ENCODE data around the gene RAG1. TPM values are rescaled to one million over a fixed set of nuclear protein-coding genes. Genes with fewer than 3 reads are reported as not detected.
"Not testable (repeated sequence)": the region's sequence is repeated elsewhere in the genome, so short reads cannot be mapped to it uniquely, and the experiment has no call there.

Gene RAG1
- total RNA-seq, 4 donors from 2014 or later: 0.23 to 0.56 (median 0.39) TPM

DNA sequence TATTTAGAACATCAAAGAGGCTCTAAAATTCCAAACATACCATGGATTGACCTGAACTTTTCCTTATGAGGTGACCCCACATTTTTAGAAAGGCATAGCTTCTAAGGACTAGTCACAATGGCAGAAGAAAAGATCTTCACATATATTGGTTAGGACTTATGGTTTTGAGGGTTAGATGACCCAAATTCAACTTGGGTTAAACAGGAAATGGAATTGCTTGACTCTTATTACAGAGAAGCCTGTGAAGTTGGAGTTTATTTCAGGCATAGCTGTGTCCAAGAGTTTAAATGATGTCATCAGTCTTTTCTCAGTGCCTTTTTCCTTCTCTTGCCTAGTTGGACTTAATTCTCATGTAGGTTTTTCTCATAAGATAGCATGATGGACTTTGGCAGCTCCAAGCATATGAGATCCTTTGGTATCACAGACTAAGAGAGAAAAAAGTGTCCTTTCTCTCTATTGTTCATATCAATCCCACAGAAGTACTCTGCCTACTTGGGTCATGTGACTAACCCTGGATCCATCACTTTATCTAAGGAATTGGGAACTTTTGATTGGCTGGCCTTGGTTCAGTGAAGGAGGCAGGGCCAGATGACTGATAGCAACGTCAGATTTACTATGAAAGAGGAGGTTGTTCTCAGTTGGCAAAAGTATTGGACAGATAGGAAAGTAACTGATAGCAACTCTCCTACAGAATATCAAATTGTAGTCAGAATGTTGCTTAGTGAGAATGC lies 17.3 kb upstream of the RAG1 start:
- Histone ChIP-seq H3K36me3 (no peaks in the 10 kb centered on the region), H3K4me1 (no peaks in the 10 kb centered on the region), H3K27me3 (no peaks in the 10 kb centered on the region), H3K4me3 (no peak overlapping the region), H3K27ac (no peak overlapping the region), H3K9me3 (no peaks in the 10 kb centered on the region)
- WGBS: 41% methylated on average over 1 of the region's 1 CpG
- DNase-seq (ENCODE audit: low spot score in 2 of 2): no peak
- TF ChIP-seq POLR2AphosphoS5 (IDR thresholded peaks at IDR 0.05) (no peak), EP300 (IDR thresholded peaks at IDR 0.05) (no peak), POLR2A (IDR thresholded peaks at IDR 0.05) (no peak)
- TF ChIP-seq, protein P1, sequence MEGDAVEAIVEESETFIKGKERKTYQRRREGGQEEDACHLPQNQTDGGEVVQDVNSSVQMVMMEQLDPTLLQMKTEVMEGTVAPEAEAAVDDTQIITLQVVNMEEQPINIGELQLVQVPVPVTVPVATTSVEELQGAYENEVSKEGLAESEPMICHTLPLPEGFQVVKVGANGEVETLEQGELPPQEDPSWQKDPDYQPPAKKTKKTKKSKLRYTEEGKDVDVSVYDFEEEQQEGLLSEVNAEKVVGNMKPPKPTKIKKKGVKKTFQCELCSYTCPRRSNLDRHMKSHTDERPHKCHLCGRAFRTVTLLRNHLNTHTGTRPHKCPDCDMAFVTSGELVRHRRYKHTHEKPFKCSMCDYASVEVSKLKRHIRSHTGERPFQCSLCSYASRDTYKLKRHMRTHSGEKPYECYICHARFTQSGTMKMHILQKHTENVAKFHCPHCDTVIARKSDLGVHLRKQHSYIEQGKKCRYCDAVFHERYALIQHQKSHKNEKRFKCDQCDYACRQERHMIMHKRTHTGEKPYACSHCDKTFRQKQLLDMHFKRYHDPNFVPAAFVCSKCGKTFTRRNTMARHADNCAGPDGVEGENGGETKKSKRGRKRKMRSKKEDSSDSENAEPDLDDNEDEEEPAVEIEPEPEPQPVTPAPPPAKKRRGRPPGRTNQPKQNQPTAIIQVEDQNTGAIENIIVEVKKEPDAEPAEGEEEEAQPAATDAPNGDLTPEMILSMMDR (IDR thresholded peaks at IDR 0.05): no peak

DNA sequence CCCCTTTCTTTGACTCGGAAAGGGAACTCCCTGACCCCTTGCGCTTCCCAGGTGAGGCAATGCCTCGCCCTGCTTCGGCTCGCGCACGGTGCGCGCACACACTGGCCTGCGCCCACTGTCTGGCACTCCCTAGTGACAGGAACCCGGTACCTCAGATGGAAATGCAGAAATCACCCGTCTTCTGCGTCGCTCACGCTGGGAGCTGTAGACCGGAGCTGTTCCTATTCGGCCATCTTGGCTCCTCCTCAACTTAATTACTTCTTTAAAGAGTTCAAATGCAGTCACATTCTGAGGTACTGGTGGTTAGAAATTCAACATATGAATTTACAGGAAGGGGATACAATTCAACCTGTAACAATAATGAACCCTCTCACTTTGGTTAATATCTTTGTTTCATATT lies 10.4 kb upstream of the RAG1 start:
- WGBS: 96% methylated on average over 15 of the region's 17 CpGs
- H3K27ac ChIP-seq; H3K36me3 ChIP-seq; H3K9me3 ChIP-seq; H3K27me3 ChIP-seq; DNase-seq (ENCODE audit: low spot score in 2 of 2); H3K4me1 ChIP-seq; H3K4me3 ChIP-seq: not testable (repeated sequence)

DNA sequence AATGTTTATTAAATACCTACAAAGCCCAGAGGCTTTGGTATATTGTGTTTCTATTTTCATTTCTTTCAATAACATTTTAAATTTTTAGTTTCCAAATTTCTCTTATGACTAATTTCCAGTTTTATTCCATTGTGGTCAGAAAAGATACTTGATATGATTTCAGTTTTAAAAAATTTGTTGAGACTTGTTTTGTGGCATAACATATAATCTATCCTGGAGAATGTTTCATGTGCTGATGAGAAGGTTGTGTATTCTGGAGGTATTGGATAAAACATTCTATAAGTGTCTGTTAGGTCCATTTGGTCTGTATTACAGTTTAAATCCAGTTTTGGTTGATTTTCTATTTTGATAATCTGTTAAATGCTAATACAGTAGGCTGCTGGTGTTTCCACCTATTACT lies 9.8 kb upstream of the RAG1 start:
- no peaks in the 10 kb centered on the region for H3K4me1 ChIP-seq
- no peak overlapping the region for H3K4me3 ChIP-seq
- H3K27ac ChIP-seq: no peak overlapping the region
- peaks cover 5% of the 10 kb centered on the region for H3K9me3 ChIP-seq
- no peak for DNase-seq (ENCODE audit: low spot score in 2 of 2)
- TF ChIP-seq, protein P1 (IDR thresholded peaks at IDR 0.05): no peak
- no peak for TF ChIP-seq EP300 (IDR thresholded peaks at IDR 0.05)
- TF ChIP-seq POLR2AphosphoS5 (IDR thresholded peaks at IDR 0.05): no peak
- TF ChIP-seq POLR2A (IDR thresholded peaks at IDR 0.05): no peak
- H3K36me3 ChIP-seq: no peaks in the 10 kb centered on the region
- no peaks in the 10 kb centered on the region for H3K27me3 ChIP-seq

DNA sequence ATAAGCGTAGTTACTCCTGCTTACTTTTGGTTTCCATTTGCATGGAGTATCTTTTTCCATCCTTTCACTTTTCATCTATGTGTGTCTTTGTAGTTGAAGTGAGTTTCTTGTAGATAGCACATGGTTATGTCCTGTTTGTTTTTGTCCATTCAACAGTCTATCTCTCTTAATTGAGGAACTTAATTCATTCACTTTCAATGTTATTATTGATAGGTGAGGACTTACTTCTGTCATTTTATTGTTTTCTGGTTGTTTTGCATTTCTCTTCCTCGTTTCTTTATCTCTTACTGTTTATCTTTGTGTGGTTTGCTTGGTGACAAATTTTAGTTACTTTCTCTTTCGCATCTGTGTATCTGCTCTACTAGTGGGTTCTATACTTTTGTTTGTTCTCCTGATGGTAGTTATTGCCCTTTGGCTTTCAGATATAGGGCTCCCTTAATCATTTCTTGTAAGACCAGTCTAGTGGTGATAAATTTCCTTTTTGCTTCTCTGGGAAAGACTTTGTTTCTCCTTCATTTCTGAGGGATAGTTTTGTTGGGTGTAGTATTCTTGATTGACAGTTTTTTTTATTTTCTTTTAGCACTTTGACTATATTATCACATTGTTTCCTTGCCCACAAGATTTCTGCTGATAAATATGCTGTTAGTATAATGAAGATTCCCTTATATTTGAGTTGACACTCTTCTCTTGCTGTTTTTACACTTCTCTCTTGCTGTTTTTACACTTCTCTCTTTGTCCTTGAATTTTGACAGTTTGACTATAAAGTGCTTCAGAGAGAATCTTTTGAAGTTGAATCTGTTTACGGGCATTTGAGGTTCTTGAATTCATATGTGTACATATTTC lies 9.0 kb upstream of the RAG1 start:
- no peaks in the 10 kb centered on the region for H3K36me3 ChIP-seq
- H3K4me3 ChIP-seq: no peak overlapping the region
- no peak overlapping the region for H3K27ac ChIP-seq
- H3K4me1 ChIP-seq: no peaks in the 10 kb centered on the region
- DNase-seq (ENCODE audit: low spot score in 2 of 2): no peak
- no peak for TF ChIP-seq EP300 (IDR thresholded peaks at IDR 0.05)
- TF ChIP-seq POLR2A (IDR thresholded peaks at IDR 0.05): no peak
- TF ChIP-seq, protein P1 (IDR thresholded peaks at IDR 0.05): no peak
- no peak for TF ChIP-seq POLR2AphosphoS5 (IDR thresholded peaks at IDR 0.05)
- peaks cover 5% of the 10 kb centered on the region for H3K9me3 ChIP-seq
- no peaks in the 10 kb centered on the region for H3K27me3 ChIP-seq
- WGBS: 76% methylated on average over 4 of the region's 4 CpGs

DNA sequence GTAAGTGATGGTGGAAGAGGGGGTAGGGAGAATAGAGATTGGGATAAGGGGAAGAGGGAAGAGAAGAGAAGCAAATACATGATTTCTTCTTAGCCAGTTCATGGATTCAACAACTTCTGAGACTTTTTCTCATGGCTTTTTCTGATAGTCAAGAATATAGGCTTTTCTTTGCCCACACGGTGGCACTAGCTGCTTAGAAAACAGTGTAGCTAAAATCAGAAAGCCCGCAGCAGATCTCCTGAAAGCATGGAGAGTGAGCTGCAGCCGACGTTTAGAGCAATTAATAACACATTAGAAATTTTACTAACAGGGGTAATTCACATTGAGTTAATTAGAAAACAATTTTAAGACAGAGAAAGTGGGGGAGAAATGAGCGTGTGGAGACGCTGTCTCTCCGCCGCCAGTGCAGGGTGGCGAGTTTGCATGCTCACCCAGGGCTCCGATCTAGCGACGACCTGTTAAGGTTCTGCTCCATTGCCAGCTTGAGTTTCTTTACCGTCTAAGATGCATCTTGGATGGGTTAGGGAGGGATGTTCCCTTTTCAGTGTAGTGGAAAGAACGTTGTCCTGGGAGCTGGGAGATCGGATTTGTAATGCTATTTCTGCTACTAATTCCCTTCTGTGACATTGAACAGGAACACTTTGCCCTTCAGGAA lies 3.3 kb upstream of the RAG1 start:
- 6% methylated on average over 15 of the region's 15 CpGs for WGBS
- peaks cover 5% of the 10 kb centered on the region for H3K9me3 ChIP-seq
- H3K4me1 ChIP-seq: no peaks in the 10 kb centered on the region
- H3K27me3 ChIP-seq: peaks cover 5% of the 10 kb centered on the region
- DNase-seq (ENCODE audit: low spot score in 2 of 2): no peak
- H3K36me3 ChIP-seq: no peaks in the 10 kb centered on the region
- H3K4me3 ChIP-seq: peak overlapping the region; percentile 35
- no peak overlapping the region for H3K27ac ChIP-seq
- TF ChIP-seq, protein P1 (IDR thresholded peaks at IDR 0.05): peak; percentile 29 to 52
- no peak for TF ChIP-seq POLR2AphosphoS5 (IDR thresholded peaks at IDR 0.05)

Data from suprapubic skin (tissue), 4 donors.